Activated naive CD4-positive, alpha-beta T cell treated with Interleukin-2 at 50 U/mL for 16 hours (primary cell): Measurements from ENCODE around the gene MPLKIP.
"Not testable (repeated sequence)": the region's sequence is repeated elsewhere in the genome, so short reads cannot be mapped to it uniquely, and the experiment has no call there.

Experiments
- DNase-seq: peaks from one replicate; pipeline ENCODE4 v3.0.0-alpha.2; 2020

Gene MPLKIP

GRCh38 chr7:40122940-40123254, 11.5 kb downstream of the MPLKIP start:
- DNase-seq, result no peak

- DNase-seq, result not testable (repeated sequence)
These were observed 12.1 kb downstream of the MPLKIP start for GRCh38 chr7:40122100-40122939.

- no peak for DNase-seq
These were observed 14.4 kb downstream of the MPLKIP start for GRCh38 chr7:40120020-40120419.

GRCh38 chr7:40118201-40118600, 16.2 kb downstream of the MPLKIP start:
- not testable (repeated sequence) for DNase-seq

- DNase-seq, result not testable (repeated sequence)
These were observed 17.2 kb downstream of the MPLKIP start for GRCh38 chr7:40117199-40117598.

- no peak for DNase-seq
These were observed 18.5 kb downstream of the MPLKIP start for GRCh38 chr7:40115936-40116335.

GRCh38 chr7:40105879-40106473, 28.4 kb downstream of the MPLKIP start:
- no peak for DNase-seq

- no peak for DNase-seq
These were observed 31.5 kb downstream of the MPLKIP start for GRCh38 chr7:40102897-40103296.

- no peak for DNase-seq
These were observed 33.2 kb downstream of the MPLKIP start for GRCh38 chr7:40101201-40101600.

GRCh38 chr7:40099837-40100236, 34.6 kb downstream of the MPLKIP start:
- DNase-seq, result no peak

GRCh38 chr7:40098810-40099209, 35.6 kb downstream of the MPLKIP start:
- DNase-seq, result no peak

GRCh38 chr7:40097728-40098127, 36.7 kb downstream of the MPLKIP start:
- no peak for DNase-seq

GRCh38 chr7:40095695-40096327, 38.6 kb downstream of the MPLKIP start:
- DNase-seq, result no peak

- DNase-seq, result no peak
These were observed 39.2 kb downstream of the MPLKIP start for GRCh38 chr7:40095230-40095629.

GRCh38 chr7:40093631-40094350, 40.6 kb downstream of the MPLKIP start:
- no peak for DNase-seq

GRCh38 chr7:40092182-40092581, 42.2 kb downstream of the MPLKIP start:
- DNase-seq, result no peak

- DNase-seq, result no peak
These were observed 56.6 kb downstream of the MPLKIP start for GRCh38 chr7:40077849-40078248.
